Measurements from ENCODE around the gene MTF1.

The MTF1 gene

DNA sequence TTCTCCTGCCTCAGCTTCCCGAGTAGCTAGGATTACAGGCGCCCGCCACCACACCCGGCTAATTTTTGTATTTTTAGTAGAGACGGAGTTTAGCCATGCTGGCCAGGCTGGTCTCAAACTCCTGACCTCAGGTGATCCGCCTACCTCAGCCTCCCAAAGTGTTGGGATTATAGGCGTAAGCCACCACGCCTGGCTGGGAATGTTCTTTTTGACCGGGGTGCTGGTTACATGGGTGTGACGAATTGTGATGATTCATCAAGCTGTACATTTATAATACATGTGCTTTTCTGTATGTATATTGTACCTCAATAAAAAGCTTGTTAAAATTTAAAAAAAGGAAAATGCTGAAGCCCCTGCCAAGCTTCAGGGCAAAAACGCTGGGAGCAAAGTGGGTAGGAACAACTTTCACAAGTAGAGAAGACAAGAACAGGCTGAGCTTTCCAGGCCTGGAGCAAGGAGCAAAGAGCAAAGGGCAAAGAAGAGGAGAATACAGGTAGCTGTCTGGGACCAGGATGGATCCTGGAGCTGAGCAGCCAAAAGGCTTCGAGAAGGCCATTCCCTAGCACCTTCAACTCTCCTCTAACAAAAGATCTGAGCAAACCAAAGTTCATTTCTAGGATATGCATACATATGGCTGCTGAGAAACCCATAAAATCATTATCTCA, 30.9 kb downstream of the MTF1 start:
- no peak for DNase-seq (ENCODE audit: low spot score)

DNA sequence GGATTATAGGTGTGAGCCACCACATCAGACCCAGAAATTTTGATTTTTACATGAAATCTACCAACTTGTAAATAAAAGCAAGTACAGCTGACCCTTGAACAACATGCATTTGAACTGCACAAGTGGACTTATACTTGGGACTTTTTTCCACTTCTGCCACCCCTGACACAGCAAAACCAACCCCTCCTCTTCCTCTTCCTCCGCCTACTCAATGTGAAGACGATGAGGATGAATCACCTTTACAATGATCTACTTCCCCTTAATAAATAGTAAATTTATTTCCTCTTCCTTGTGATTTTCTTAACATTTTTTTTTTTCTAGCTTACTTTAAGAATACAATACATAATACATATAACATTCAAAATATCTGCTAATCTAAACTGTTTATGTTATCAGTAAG, 33.9 kb downstream of the MTF1 start:
- DNase-seq (ENCODE audit: low spot score), result no peak

DNA sequence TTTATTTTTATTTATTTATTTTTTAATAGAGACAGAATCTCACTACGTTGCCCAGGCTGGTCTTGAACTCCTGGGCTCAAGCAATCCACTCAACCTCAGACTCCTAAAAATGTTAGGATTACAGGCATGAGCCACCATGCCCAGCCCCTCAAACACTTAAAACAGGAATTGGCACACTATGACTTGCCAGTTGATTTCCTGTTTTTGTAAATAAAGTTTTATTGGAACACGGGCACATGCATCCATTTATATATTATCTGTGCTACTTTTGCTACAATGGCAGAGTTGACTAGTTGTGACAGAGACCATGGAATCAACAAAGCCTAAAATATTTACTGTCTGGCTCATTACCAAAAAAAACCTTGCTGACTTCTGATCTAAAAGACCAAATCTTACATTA, 35.4 kb downstream of the MTF1 start:
- DNase-seq (ENCODE audit: low spot score), result no peak

DNA sequence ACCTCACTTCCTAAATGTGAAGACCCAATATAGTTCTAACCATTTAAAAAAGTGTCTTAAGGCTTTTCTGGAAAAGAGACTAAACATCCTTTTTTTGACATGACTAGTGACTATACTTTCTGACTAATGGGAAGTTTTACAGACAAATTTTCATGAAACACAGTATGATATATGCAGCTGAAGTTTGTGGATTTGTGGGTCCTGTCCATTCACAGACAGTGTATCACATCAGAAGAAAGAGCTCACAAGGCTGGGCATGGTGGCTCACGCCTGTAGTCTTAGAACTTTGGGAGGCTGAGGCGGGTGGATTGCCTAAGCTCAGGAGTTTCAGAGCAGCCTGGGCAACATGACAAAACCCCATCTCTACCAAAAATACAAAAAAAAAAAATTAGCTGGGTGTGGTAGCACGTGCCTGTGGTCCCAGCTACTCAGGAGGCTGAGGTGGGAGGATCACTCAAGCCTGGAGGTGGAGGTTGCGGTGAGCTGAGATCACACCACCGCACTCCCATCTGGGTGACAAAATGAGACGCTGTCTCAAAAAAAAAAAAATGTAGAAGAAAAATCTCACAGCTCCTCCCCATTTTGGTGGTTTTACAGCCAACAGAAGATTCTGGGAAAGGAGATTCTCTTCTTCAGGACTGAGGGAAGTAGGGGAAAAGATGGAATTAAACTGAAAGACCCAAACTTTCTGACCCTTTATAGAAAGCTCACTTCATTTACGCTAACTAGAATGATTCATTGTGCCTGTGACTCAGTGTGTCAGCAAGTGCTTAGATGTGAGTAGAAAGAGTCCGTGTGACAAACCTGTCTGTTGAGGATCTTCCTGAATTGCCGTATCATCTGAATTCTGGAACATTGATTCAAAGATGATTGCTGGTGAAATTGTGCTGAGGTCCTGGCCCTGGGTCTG, 36.2 kb downstream of the MTF1 start:
- DNase-seq (ENCODE audit: low spot score), result no peak

GRCh38 chr1:37821481-37821880, 37.9 kb downstream of the MTF1 start:
- DNase-seq (ENCODE audit: low spot score), result no peak

- DNase-seq (ENCODE audit: low spot score), result peak; percentile 81
Measured at GRCh38 chr1:37817481-37817880, 41.9 kb downstream of the MTF1 start.

- DNase-seq (ENCODE audit: low spot score), result peak; percentile 42
Measured at GRCh38 chr1:37814252-37814651, 45.1 kb downstream of the MTF1 start.

DNA sequence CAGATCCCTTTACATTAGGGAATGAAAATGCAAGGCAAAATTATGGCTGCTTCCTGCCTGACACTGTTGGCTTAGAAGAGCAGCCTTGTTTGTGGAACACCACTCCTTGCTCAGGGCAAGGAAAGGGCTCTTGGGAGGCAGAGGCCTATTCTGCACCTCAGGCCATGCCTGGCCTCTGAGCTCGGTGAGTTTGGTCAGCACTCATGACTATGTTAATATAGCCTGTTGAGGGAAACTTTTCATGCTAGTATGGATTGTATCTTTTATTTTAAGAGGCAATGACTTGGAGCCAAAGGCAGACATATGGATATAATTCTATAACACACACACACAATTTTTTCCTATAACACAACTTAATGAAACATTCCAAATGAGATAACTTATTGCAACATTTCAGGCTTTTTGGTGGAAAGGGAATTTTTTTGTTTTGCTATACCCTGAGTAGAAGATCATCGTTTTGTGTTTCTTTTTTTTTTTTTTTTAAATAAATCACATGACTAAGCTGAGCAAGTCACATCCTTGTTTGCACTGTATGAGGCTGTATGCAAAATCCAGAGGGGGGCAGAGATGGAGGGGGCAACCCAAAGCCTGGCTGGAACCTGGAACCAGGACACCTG, 45.8 kb downstream of the MTF1 start:
- no peak for DNase-seq (ENCODE audit: low spot score)

GRCh38 chr1:37811027-37811655, 48.3 kb downstream of the MTF1 start:
- DNase-seq (ENCODE audit: low spot score), result peak; percentile 81

- no peak for DNase-seq (ENCODE audit: low spot score)
Measured at GRCh38 chr1:37809942-37810341, 49.5 kb downstream of the MTF1 start.

- peak; percentile 91 for DNase-seq (ENCODE audit: low spot score)
Measured at GRCh38 chr1:37808369-37809319, 50.7 kb downstream of the MTF1 start.

DNA sequence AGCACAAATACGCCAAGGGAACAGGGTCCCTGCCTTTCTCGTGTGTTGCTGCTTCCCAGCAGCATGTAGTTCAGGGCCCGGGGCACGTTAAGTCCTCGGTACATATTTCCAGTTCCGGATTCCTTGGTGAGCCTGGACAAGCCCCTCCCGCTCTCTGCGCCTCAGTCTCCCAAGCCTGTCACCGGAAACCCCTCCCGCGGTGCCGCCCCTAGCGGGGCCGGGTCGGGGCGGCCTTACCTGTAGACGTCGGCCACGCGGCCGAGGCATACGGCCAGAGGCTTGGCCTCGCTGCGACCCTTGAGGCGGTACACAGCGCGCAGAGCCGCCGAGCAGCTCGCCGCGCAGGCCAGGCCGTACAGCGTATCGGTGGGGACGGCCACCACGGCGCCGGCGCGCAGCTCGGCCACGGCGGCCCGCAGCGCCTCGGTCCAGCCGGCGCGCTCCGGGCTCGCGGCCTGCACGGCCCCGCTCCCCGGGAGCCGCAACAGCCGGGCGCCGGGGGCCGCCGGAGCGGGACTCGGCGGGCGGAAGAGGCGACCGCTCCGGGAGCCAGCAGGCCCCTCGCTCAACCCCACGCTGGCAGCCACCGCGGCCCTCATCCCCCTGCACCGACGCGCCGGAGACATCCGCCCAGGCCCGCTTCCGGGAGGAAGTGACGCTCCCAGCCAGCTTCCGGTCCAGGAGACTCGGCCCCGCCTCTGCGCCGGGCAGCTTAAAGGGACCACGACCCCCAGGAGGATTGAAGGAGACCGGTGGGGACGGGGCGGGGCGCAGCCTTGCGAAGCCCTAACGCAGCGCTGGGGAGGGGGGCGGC, 51.6 kb downstream of the MTF1 start, which contains the start of the genes C1orf122 and YRDC:
C1orf122 (plus strand) TSS at position 236 of the 814 bp plus-strand sequence. CDS start 615 bp downstream, outside the sequence.
YRDC (minus strand) TSS at position 654 of the 814 bp plus-strand sequence; CDS start at position 626, 28 bp downstream.
- peak; percentile 94 for DNase-seq (ENCODE audit: low spot score)

DNA sequence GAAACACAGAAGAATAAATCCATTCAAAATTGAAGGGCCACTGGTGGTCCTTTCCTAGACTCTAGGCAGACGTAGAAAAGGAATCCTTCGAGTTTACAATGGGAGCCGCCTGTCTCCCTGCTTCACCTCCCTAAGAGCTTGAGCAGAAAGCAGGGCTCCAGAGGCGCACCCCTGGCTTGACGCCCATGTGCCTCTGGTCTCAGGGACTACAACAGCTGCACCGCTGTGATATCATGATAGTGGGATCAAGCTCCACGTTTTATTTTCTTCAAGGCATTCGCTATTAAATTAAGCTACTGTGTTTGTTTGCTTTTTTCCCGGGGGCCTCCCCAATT, 52.2 kb downstream of the MTF1 start:
- DNase-seq (ENCODE audit: low spot score), result no peak

GRCh38 chr1:37802439-37802838, 57.0 kb downstream of the MTF1 start:
- DNase-seq (ENCODE audit: low spot score), result no peak

DNA sequence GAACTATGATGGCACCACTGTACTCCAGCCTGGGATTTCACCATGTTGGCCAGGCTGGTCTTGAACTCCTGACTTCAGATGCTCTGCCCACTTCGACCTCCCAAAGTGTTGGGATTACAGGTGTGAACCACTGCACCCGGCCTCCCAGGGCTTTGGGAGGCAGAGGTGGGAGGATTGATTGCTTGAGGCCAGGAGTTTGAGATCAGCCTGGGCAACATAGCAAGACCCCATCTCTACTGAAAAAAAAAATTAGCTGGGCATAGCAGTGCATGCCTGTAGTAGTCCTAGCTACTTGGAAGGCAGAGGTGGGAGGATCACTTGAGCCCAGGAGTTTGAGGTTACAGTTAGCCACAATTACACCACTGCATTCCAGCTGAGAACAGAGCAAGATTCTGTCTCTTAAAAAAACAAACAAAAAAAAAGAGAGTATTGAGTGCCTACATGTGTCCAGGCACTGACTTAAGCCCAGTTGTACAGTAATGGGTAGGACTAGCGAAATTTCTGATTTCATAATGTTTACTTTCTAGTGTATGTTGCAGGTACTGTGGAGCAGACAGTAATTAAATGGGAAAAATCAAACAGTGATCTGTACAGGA, 61.5 kb downstream of the MTF1 start:
- no peak for DNase-seq (ENCODE audit: low spot score)

DNA sequence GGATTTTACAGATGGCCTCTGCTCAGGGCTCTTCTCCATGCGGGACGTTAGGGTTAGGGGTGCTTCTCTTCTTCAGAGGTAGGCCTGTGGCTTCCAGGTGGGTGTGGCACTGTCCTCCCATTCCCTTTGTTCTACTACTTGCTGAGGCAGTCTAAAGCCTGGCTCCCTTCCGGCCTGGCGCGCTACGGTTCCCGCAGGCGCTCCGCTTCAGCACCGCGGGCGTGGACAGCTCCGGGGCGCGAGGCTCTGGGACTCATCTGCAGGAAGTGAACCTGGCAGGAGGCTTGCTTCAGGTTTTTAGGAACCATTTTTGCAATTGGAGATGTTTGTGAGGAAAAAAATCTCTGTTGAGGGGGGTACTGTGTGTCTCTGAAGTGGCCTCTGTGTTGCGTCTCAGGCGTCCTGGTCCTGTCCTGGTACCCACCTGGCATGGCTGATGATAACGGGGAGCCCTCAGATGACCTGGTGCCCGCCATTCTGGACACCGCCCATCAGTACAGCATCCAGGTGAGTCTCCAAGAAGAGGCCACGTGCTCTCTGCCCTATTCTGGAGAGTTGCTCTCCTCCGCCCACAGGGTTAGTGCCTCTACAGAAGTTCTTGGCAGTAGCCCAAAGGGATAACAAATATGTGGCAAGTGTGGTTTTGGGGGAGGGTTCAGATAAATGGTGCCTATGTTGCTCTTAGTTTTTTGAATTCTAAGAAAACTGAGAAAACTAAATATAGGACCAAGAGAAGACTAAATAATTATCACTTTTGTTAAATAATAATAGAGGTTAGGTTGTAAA, 63.9 kb downstream of the MTF1 start:
- DNase-seq (ENCODE audit: low spot score), result no peak

- DNase-seq (ENCODE audit: low spot score), result no peak
Measured at GRCh38 chr1:37794372-37795339, 64.7 kb downstream of the MTF1 start.

Data from putamen (tissue), 1 donor.